HT1080 (cell line): ENCODE measurements around the gene RAPGEF4. TPM values are rescaled to one million over a fixed set of nuclear protein-coding genes. Genes with fewer than 3 reads are reported as not detected.
A peak's percentile ranks its signal among the peaks of the same experiment; 100 is the strongest.

ENCODE experiments used
- DNase-seq: peaks from one replicate; pipeline ENCODE4 v3.0.0-alpha.2; 2015; ENCODE audit warnings: low read depth
- total RNA-seq: library from RNA; depleted of rRNA; stranded (reverse); fragments of >200 nt; shearing (Covaris generic); gene quantifications from 2 replicates; pipeline ENCODE4 v1.2.3, GENCODE V29; 2014

Gene RAPGEF4
- total RNA-seq, 1 experiment from 2014 or later, result 0.18 TPM

GRCh38 chr2:172896661-172897081 is 161.0 kb downstream of the RAPGEF4 start:
- no peak for DNase-seq

- DNase-seq, result no peak
These were observed 165.2 kb downstream of the RAPGEF4 start for GRCh38 chr2:172900871-172901270.

GRCh38 chr2:172901913-172902312 is 166.3 kb downstream of the RAPGEF4 start:
- no peak for DNase-seq

GRCh38 chr2:172904236-172904635 is 168.6 kb downstream of the RAPGEF4 start:
- no peak for DNase-seq

- no peak for DNase-seq
These were observed 170.5 kb downstream of the RAPGEF4 start for GRCh38 chr2:172905937-172906811.

GRCh38 chr2:172908275-172908674 is 172.6 kb downstream of the RAPGEF4 start:
- DNase-seq, result no peak

- no peak for DNase-seq
These were observed 173.8 kb downstream of the RAPGEF4 start for GRCh38 chr2:172909454-172909853.

- DNase-seq, result no peak
These were observed 176.6 kb downstream of the RAPGEF4 start for GRCh38 chr2:172912266-172912665.

GRCh38 chr2:172914341-172915008 is 178.8 kb downstream of the RAPGEF4 start:
- DNase-seq, result no peak

- DNase-seq, result no peak
These were observed 182.1 kb downstream of the RAPGEF4 start for GRCh38 chr2:172917716-172918115.

- no peak for DNase-seq
These were observed 184.1 kb downstream of the RAPGEF4 start for GRCh38 chr2:172919732-172920131.

GRCh38 chr2:172921532-172922236 is 186.0 kb downstream of the RAPGEF4 start:
- DNase-seq, result peak; percentile 39

GRCh38 chr2:172922306-172922705 is 186.7 kb downstream of the RAPGEF4 start:
- no peak for DNase-seq

- no peak for DNase-seq
These were observed 187.2 kb downstream of the RAPGEF4 start for GRCh38 chr2:172922815-172923214.

GRCh38 chr2:172924097-172924660 is 188.5 kb downstream of the RAPGEF4 start:
- DNase-seq, result no peak

- no peak for DNase-seq
These were observed 190.0 kb downstream of the RAPGEF4 start for GRCh38 chr2:172925600-172925999.

GRCh38 chr2:172926785-172927640 is 191.4 kb downstream of the RAPGEF4 start:
- DNase-seq, result no peak

- no peak for DNase-seq
These were observed 192.2 kb downstream of the RAPGEF4 start for GRCh38 chr2:172927641-172928357.

- peak; percentile 15 for DNase-seq
These were observed 193.1 kb downstream of the RAPGEF4 start for GRCh38 chr2:172928756-172929155.

- DNase-seq, result no peak
These were observed 194.0 kb downstream of the RAPGEF4 start for GRCh38 chr2:172929644-172930043.
